ENCODE results near the gene FAM168A.

The FAM168A gene

DNA sequence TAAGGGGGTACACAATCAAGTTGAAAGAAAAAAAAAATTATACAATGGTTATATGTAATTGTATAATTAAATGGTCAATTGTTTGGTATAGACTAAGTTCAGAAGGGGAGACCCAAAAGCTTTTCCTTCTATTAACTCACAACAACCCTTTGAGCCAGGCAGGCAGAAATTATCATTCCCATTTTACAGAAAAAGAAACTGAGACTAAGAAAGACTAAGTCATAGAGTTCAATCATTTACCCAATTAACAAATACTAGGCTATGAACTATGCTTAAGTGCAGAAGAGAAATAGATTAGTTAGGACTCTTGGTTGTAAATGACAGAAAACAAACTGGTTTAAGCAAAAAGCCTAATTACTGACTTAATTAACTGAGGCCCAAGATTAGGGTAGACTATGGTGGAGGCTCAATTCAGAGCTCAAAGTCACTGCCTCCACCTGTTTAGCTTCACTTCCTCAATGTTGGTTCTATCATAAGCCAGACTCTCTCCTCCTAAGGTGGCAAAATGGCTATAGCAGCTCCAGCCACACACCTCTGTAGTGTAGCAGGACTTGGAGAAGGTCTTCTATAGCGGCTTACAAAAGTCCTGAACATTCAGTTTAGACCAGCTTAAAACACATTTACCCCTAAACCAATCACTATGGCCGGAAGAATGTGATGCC lies 34.2 kb downstream of the FAM168A start:
- DNase-seq (ENCODE audit: low read depth in 3 of 3, low spot score in 1 of 3), result no peak

- DNase-seq (ENCODE audit: low read depth in 3 of 3, low spot score in 1 of 3), result no peak
Observed at GRCh38 chr11:73559743-73560142, 38.2 kb downstream of the FAM168A start.

DNA sequence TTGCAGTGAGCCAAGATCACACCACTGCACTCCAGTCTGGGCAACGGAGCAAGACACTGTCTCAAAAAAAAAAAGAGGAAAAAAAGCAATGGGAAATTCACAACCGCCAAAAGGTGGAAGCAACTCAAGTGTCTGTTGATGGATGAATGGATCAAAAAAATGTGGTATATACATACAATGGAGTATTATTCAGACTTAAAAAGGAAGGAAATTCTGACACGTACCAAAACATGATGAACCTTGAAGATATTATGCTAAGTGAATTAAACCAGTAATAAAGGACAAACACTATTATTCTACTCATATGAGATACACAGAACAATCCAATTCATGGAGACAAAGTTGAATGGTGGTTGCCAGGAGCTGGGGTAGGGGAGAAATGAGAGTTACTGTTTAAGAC lies 40.9 kb downstream of the FAM168A start:
- no peak for DNase-seq (ENCODE audit: low read depth in 3 of 3, low spot score in 1 of 3)

- DNase-seq (ENCODE audit: low read depth in 3 of 3, low spot score in 1 of 3), result no peak
Observed at GRCh38 chr11:73555615-73556014, 42.3 kb downstream of the FAM168A start.

GRCh38 chr11:73554671-73555320 lies 43.1 kb downstream of the FAM168A start:
- no peak for DNase-seq (ENCODE audit: low read depth in 3 of 3, low spot score in 1 of 3)

GRCh38 chr11:73553266-73553665 lies 44.6 kb downstream of the FAM168A start:
- DNase-seq (ENCODE audit: low read depth in 3 of 3, low spot score in 1 of 3), result no peak

GRCh38 chr11:73551677-73552076 lies 46.2 kb downstream of the FAM168A start:
- no peak for DNase-seq (ENCODE audit: low read depth in 3 of 3, low spot score in 1 of 3)

- no peak for DNase-seq (ENCODE audit: low read depth in 3 of 3, low spot score in 1 of 3)
Observed at GRCh38 chr11:73549376-73549775, 48.5 kb downstream of the FAM168A start.

- DNase-seq (ENCODE audit: low read depth in 3 of 3, low spot score in 1 of 3), result no peak
Observed at GRCh38 chr11:73547706-73548595, 50.0 kb downstream of the FAM168A start.

DNA sequence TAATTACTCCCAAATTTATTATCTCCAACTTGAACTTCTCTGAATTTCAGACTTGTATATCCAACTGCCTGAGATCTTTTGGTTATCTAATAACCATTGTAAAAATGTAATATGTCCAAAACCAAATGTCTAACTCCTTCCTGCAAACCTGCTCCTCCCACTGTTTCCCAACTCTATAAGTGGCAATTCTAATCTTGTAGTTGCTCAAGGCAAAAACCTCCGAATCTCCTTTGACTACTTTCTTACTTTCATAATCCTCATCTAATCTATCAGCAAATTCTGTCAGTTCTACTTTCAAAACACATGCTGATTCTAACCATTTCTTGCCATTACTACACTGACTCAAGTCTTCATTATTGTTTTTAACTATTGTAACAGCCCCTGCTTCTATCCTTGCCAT lies 55.7 kb downstream of the FAM168A start:
- no peak for DNase-seq (ENCODE audit: low read depth in 3 of 3, low spot score in 1 of 3)

DNA sequence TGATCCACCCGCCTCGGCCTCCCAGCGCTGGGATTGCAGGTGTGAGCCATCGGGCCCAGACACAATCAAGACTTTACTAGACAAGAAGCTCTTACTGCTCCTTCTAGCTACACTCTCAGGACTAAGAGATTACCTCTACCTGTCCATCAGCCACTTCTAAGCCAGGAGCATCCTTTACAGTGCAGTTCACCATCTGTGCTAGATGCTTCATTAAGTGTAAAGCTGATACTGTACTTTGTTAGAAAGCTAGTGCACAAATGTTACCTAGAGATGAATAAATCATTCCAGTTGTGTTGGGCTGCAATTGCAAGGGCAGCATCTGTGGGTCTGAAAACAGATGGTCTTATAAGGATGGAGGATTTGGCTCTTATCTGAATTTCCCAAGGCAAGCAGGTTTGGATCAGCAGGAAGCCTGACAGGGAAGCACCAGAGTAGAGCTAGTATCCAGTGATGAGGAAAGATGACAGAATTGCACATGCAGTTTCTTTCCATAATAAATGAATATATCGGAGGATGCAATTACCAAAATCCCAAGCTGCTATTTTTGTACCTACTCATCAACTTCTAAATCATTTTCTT lies 58.3 kb downstream of the FAM168A start:
- no peak for DNase-seq (ENCODE audit: low read depth in 3 of 3, low spot score in 1 of 3)

GRCh38 chr11:73538381-73538872 lies 59.5 kb downstream of the FAM168A start:
- DNase-seq (ENCODE audit: low read depth in 3 of 3, low spot score in 1 of 3), result no peak

DNA sequence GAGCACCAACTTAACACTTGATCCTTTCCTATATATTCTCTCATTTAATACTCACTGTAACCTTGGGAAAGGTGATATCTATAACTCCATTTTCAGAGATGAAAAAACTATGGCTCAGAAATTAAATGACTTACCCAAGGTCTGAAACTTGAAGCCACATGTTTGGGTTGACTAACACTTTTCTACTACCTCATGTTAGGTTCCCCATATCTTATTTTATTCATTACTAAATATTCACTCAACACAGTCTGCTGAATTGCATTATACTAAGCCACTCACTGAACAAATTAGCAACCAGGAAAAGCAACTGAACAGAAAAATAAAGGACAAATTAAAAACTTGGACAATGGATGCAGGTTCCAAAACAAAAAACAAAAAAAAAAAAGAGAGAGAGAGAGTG lies 59.9 kb downstream of the FAM168A start:
- no peak for DNase-seq (ENCODE audit: low read depth in 3 of 3, low spot score in 1 of 3)

DNA sequence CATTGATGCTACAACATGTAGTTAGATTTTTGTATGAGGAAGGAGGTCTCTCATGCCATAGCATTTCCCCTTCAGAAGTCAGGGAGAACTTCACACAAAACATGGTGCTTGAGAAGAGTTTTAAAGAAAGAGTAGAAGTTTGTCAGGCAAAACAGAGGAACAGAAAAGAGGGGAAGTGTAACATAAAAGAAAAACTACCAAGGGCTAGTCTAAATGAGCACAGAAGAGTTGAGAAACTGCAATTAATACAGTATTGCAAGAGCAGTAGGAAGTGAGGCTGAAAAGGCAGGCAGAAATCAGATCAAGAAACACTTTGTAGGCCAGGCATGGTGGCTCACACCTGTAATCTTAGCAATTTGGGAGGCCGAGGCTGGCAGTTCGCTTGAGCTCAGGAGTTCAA lies 61.0 kb downstream of the FAM168A start:
- no peak for DNase-seq (ENCODE audit: low read depth in 3 of 3, low spot score in 1 of 3)

- DNase-seq (ENCODE audit: low read depth in 3 of 3, low spot score in 1 of 3), result no peak
Observed at GRCh38 chr11:73532310-73532709, 65.6 kb downstream of the FAM168A start.

- DNase-seq (ENCODE audit: low read depth in 3 of 3, low spot score in 1 of 3), result no peak
Observed at GRCh38 chr11:73531386-73531785, 66.5 kb downstream of the FAM168A start.

DNA sequence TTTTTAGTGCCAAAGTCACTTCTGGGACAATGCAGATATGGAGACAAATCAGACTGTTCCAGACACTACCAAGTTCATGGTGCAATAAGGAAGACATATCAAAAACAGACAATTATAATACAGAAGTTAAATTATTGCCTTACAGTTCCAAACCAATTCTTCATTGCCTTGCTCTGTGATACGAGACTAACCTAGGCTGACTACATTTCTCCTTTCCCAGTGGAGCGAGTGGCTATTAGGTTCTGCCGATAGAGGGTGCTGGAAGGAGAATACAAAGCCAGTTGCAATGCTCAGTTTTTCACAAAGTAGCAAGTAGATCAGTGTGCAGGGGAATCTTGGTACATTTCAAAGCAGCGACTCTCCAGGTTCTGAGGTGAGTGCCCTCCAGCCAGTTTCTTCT lies 67.8 kb downstream of the FAM168A start:
- no peak for DNase-seq (ENCODE audit: low read depth in 3 of 3, low spot score in 1 of 3)

GRCh38 chr11:73529204-73529530 lies 68.7 kb downstream of the FAM168A start:
- DNase-seq (ENCODE audit: low read depth in 3 of 3, low spot score in 1 of 3), result no peak

DNA sequence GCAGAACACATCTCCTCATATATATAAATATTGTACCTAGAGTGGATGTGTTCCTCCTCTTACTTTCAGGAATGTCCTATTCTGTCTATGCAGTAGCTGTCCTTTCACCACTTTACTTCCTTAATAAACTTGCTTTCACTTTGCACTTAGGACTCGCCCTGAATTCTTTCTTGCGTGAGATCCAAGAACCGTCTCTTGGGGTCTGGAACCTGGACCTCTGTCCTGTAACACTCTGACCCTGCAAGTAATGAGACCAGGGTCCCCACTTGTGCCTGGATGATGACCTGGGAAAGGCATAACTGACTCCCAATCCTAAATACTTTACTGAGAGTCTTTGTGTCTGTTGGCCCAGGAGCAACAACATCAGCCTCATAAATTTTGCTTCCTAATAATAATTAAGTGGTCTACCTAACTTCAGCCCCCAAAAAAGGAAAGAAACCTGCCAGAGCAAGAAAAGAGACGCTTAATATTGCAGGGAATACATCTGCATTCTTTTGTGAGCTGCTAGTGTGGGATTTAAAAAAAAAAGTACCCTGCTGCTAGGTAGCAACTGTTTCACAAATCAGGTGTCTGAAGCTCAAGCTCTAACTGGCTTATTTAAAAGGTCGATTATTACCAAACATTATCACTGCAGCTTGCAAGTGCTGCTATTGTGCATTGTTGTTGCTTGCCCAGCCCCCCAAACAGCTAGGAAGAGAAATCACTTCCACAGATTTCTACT lies 69.3 kb downstream of the FAM168A start:
- DNase-seq (ENCODE audit: low read depth in 3 of 3, low spot score in 1 of 3), result no peak

- DNase-seq (ENCODE audit: low read depth in 3 of 3, low spot score in 1 of 3), result no peak
Observed at GRCh38 chr11:73528013-73528412, 69.9 kb downstream of the FAM168A start.

DNA sequence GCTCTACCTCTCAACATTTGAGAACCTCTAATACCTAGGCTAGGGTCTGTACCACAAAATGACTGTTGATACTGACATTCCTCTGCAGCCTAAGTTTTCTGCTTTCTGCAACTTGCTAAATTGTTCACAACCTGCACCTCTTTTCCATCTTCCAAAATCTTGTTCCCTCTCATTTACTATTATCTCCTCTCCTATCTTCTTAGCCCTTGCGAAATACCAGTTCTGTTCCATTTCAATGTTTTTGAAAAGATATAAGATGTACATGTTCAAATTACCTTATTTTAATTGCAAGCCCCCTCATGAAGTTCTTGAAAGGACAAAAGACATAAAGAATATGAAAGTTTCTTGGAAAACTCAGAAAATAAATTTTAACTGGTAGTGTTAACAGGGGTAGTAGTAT lies 72.3 kb downstream of the FAM168A start:
- no peak for DNase-seq (ENCODE audit: low read depth in 3 of 3, low spot score in 1 of 3)
